GM12865 (cell line): ENCODE data around the gene TNIK.
A peak's percentile ranks its signal among the peaks of the same experiment; 100 is the strongest.

Experiments
- DNase-seq: peaks from one replicate; pipeline ENCODE4 v3.0.0; 2010; ENCODE audit warnings: low read depth
- H3K4me3 ChIP-seq: 2 replicates; pipeline ENCODE4 v1.5.1; 2011; ENCODE audit warnings: mild to moderate bottlenecking, low read depth, low read length, control low read depth
- TF ChIP-seq, protein P1 (sequence below): IDR thresholded peaks from 2 replicates; pipeline ENCODE4 v1.5.1; 2011; ENCODE audit warnings: low read length, control low read depth, low read depth, inconsistent platforms; ENCODE audit not compliant: insufficient read depth; ENCODE audit errors: missing control alignments

Gene TNIK

DNA sequence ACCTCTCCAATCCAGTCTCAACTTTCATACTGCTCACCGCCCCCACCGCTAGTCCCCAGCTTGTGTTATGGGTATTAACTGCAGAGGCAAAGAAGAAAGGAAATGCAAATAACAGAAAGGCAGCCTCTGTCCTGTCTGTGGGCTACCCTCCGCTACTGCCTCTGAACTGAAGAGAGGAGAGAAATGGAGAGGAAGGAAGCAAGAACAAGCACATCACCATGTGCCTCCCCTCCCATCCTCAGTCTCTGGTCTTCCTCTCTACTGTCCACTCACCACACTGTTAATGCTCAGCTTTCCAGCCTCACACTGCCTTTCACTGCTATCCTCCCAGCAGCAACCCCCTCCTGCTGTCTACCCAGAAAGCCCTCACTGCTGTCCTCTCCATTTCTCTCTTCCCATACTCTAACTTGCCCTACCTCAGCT lies 294.7 kb downstream of the TNIK start:
- DNase-seq: peak; percentile 76
- H3K4me3 ChIP-seq: no peak overlapping the region
- TF ChIP-seq, protein P1, sequence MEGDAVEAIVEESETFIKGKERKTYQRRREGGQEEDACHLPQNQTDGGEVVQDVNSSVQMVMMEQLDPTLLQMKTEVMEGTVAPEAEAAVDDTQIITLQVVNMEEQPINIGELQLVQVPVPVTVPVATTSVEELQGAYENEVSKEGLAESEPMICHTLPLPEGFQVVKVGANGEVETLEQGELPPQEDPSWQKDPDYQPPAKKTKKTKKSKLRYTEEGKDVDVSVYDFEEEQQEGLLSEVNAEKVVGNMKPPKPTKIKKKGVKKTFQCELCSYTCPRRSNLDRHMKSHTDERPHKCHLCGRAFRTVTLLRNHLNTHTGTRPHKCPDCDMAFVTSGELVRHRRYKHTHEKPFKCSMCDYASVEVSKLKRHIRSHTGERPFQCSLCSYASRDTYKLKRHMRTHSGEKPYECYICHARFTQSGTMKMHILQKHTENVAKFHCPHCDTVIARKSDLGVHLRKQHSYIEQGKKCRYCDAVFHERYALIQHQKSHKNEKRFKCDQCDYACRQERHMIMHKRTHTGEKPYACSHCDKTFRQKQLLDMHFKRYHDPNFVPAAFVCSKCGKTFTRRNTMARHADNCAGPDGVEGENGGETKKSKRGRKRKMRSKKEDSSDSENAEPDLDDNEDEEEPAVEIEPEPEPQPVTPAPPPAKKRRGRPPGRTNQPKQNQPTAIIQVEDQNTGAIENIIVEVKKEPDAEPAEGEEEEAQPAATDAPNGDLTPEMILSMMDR: no peak

GRCh38 chr3:171164067-171164465 lies 296.1 kb downstream of the TNIK start:
- no peak overlapping the region for H3K4me3 ChIP-seq
- DNase-seq: no peak
- TF ChIP-seq, protein P1: no peak

DNA sequence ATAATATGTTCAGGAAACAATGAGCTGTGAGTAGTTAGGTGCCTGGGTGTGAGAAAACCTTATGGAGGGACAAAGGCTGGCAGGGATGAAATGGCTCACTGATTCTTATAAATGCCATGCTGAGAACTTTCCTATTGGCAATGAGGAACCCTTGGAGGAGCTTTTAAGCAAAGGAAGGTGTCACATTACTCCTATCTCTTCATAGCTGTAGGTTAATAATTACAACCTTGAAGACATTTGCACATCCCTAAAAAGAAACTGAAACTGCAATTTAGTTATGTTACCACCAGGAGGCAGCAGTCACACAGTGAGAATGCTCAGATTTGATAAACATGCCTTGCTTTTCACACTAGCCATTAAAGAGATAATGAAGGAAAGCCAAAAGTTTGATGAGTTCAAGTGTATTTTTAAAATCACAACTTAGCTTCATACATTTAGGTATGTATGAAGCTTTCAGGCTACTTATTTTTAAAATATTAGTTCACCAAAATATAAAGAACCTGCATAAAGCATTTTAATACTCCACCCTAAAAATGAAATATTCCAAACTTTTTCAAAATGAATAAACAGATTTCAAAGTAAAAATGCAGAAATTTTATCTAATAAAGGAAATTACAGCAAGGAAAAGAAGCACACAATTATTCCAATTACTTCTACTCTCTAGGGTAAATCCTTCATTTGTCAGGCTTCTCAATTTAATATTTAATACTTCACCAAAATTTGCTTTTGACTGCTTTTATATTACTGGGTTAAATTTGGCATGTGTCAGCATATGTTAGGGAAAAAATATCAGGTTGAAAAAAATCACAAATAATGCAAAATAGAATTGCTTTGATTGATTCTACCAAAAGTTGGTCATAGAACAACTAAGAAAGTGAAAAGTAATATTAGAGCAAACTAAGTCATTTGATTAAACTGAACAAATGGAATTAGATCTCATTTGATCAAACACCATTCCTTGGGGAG lies 296.8 kb downstream of the TNIK start:
- TF ChIP-seq, protein P1: peak; percentile 63
- peak; percentile 68 for DNase-seq
- no peak overlapping the region for H3K4me3 ChIP-seq

- no peak overlapping the region for H3K4me3 ChIP-seq
- no peak for DNase-seq
- TF ChIP-seq, protein P1: no peak
These were observed 299.9 kb downstream of the TNIK start for GRCh38 chr3:171160325-171160724.

- no peak for DNase-seq
- TF ChIP-seq, protein P1: no peak
- no peak overlapping the region for H3K4me3 ChIP-seq
These were observed 300.4 kb downstream of the TNIK start for GRCh38 chr3:171159822-171160157.

DNA sequence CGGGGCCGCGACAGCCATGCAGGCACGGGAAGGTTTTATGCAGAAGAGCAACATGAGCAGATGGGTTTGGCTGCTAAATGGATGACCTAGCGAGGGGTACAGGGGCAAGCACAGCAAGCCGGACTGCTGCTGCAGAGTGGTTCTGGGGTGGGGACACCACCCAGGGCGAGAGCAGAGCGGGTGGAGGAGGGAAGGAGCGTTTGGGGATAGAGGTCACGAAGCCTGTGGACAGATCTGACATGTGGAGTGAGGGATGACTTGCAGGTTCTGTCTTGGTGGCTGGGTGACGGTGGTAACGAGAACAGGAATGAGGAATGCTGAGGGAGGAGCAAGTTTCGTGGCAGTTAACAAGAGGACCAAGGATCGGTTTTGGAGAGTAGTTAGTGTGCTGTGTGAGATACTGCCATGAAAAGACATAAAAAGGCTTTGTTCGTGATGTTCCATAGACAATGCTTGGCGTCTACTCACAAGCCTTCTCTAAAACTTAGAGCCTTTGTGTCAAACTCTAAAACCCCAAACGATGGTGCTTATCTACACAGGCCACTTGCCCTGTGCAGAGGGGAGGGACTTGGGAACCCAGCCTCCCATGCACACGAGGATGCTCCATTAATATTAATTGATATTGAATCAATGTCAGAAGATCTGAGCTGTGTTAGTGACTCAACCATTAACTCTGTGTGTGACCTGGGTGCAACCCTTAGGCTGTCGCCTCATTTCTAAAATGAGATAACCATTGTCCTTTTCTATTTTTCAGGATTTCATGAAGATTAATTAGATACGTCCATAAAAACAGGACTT lies 301.0 kb downstream of the TNIK start:
- no peak overlapping the region for H3K4me3 ChIP-seq
- TF ChIP-seq, protein P1: no peak
- DNase-seq: no peak
